Choroid plexus epithelial cell (primary cell): ENCODE data around the gene NLRP8.
"Not testable (repeated sequence)": the region's sequence is repeated elsewhere in the genome, so short reads cannot be mapped to it uniquely, and the experiment has no call there.

Experiments used
- DNase-seq: peaks from one replicate; pipeline ENCODE4 v3.0.0-alpha.2; 2010; ENCODE audit warnings: low read depth
- H3K4me3 ChIP-seq: 2 replicates; pipeline ENCODE4 v1.5.1; 2011; ENCODE audit warnings: low read depth, mild to moderate bottlenecking, control low read depth, low read length, moderate library complexity
- TF ChIP-seq, protein P1 (sequence below): conservative IDR thresholded peaks from 2 replicates; pipeline ENCODE4 v1.5.1; 2011; ENCODE audit warnings: low read depth, mild to moderate bottlenecking, control low read depth, inconsistent platforms, low read length, moderate library complexity

The NLRP8 gene

DNA sequence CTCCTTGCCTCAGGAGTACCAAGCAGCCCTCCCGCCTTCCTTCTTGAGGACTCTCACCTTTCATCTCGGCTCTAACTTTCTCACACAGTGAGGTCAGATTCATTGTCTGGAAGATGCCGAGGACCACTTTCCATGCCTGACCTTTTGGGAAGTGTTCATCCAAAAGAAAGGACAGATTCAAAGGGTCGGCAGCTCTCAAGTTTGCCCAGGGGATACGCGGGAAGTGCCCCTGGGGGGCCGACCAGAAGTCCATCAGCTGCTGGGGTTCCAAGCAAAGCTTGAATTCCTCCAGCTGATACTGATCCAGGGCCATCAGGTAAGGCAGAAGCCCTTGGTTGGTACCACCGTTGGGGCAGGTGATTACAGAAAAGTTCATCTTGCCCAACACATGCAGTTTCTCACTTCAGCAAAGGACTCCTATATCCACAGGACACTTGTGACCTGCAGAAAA is 15.7 kb upstream of the NLRP8 start, which contains the start of gene NLRP13:
Gene NLRP13 (minus strand): TSS at position 401 of the 451 bp plus-strand sequence. CDS start 25 bp downstream, at position 376.
- DNase-seq, result no peak
- TF ChIP-seq, protein P1, sequence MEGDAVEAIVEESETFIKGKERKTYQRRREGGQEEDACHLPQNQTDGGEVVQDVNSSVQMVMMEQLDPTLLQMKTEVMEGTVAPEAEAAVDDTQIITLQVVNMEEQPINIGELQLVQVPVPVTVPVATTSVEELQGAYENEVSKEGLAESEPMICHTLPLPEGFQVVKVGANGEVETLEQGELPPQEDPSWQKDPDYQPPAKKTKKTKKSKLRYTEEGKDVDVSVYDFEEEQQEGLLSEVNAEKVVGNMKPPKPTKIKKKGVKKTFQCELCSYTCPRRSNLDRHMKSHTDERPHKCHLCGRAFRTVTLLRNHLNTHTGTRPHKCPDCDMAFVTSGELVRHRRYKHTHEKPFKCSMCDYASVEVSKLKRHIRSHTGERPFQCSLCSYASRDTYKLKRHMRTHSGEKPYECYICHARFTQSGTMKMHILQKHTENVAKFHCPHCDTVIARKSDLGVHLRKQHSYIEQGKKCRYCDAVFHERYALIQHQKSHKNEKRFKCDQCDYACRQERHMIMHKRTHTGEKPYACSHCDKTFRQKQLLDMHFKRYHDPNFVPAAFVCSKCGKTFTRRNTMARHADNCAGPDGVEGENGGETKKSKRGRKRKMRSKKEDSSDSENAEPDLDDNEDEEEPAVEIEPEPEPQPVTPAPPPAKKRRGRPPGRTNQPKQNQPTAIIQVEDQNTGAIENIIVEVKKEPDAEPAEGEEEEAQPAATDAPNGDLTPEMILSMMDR, result no peak
- no peak within 1 kb of the TSS for H3K4me3 ChIP-seq

DNA sequence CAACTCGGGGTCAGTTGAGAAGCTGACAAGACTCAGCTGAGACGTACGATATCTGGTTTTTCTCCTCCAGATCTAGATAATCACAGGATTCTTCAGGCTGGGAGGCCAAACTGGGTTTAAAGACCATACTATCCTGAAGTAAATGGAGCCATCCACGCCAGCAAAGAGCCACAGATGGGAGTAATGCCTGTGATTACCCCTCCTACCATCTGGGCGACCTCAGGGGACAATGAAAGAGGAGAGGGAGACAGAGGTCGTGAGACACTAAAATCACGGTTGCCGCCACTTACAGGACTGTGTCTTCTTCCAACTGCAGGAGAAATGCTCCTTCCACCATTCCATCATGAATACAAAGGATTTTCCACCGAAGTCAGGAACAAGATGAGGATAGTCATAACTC is 12.4 kb upstream of the NLRP8 start:
- DNase-seq, result no peak
- no peak overlapping the region for H3K4me3 ChIP-seq
- TF ChIP-seq, protein P1, result no peak

DNA sequence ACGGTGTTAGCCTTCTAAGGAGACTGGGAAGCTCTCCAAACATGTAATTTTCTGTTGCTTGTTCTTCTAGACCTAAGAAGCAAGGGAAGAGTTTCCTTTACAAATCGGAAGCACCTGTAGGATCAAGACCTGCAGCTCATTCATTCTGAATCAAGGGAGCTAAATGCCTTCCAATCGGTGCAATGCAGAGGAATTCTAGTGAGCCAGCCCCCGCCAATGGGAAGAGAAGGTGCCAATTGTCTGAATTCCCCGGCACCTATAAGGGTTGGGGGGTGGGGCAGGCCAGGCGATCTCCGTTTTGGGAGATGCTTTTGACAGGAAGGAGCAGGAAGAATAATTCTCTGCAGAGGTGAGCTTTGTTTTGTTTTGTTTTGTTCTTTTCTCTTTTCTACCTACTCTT is 8.4 kb upstream of the NLRP8 start:
- H3K4me3 ChIP-seq, result no peak overlapping the region
- TF ChIP-seq, protein P1, result no peak
- DNase-seq, result no peak

GRCh38 chr19:55940306-55940705 is 7.3 kb upstream of the NLRP8 start:
- TF ChIP-seq, protein P1, result no peak
- DNase-seq, result no peak
- no peak overlapping the region for H3K4me3 ChIP-seq

DNA sequence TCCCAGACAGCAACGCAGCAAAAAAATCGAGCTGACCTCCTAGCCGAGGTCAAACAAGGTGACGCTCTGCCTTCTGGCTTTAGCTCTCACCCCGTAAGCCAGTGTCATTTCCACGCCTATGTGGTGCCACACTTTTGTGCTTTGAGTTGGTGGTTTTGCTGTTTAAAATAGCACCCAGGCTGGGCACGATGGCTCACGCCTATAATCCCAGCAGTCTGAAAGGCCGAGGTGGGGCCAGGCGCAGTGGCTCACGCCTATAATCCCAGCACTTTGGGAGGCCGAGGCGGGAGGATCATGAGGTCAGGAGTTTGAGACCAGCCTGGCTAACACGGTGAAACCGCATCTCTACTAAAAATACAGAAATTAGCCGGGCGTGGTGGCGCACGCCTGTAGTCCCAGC is 2.9 kb downstream of the NLRP8 start:
- H3K4me3 ChIP-seq, DNase-seq: not testable (repeated sequence)

GRCh38 chr19:55956431-55956830 is 8.8 kb downstream of the NLRP8 start:
- no peak overlapping the region for H3K4me3 ChIP-seq
- DNase-seq, result no peak
- TF ChIP-seq, protein P1, result no peak

- no peak for DNase-seq
- H3K4me3 ChIP-seq, result no peak overlapping the region
- TF ChIP-seq, protein P1, result no peak
These were observed 10.7 kb downstream of the NLRP8 start for GRCh38 chr19:55958356-55958755.
